ENCODE results near the gene OR6C3. TPM values are rescaled to one million over a fixed set of nuclear protein-coding genes. Genes with fewer than 3 reads are reported as not detected.

Gene OR6C3
- polyA plus RNA-seq, 2 of the 4 experiments (the other 2 are of a cell fraction): not detected

- TF ChIP-seq REST (IDR thresholded peaks at IDR 0.05): no peak
These were observed 49.6 kb upstream of the OR6C3 start (continued) for GRCh38 chr12:55280991-55281390.

- no peaks in the 10 kb centered on the region for H3K9me3 ChIP-seq
- FAIRE-seq: no peak
- ChIA-PET CTCF (interaction anchor here (1.2 kb wide), 1 partner anchor 35 kb away, joined by 3 read pairs; no protein-coding TSS in a partner anchor), POLR2A (no interaction called here)
- no peak for TF ChIP-seq CTCF (IDR thresholded peaks at IDR 0.05)
- TF ChIP-seq HOXA7 (CRISPR knock-in tag; IDR thresholded peaks at IDR 0.05): no peak
- TF ChIP-seq RCOR1 (IDR thresholded peaks at IDR 0.05; ENCODE audit: low read depth, low read length): no peak
- no peak for TF ChIP-seq REST (IDR thresholded peaks at IDR 0.05)
- no peak for TF ChIP-seq BHLHE40 (IDR thresholded peaks at IDR 0.05; ENCODE audit: low read depth, low read length)
- TF ChIP-seq CBX2 (IDR thresholded peaks at IDR 0.05; ENCODE audit: borderline replicate concordance, low read depth): no peak
- no peak for TF ChIP-seq JUNB (IDR thresholded peaks at IDR 0.05)
- no peak overlapping the region for H3K4me2 ChIP-seq
- H3K4me3 ChIP-seq: no peak overlapping the region
- ATAC-seq: no peak
- H3K4me1 ChIP-seq: no peaks in the 10 kb centered on the region
- WGBS (ENCODE audit: missing lambda C conversion rate): 1% methylated on average over 2 of the region's 2 CpGs
- H3K27ac ChIP-seq: no peak overlapping the region
- DNase-seq (ENCODE audit: low read depth in 1 of 2, low spot score in 1 of 2): no peak
These were observed 40.5 kb upstream of the OR6C3 start for GRCh38 chr12:55289999-55290398.

GRCh38 chr12:55296469-55296868 lies 34.1 kb upstream of the OR6C3 start, which contains the start of gene OR6C6:
Gene OR6C6, minus strand, starts transcription at chr12:55296569. Its CDS starts 1,337 bp downstream, at chr12:55295232.
- no peak for DNase-seq (ENCODE audit: low read depth in 1 of 2, low spot score in 1 of 2)
- Histone ChIP-seq H3K27ac (no peak within 1 kb of the TSS), H3K4me3 (no peak within 1 kb of the TSS), H3K4me1 (no peaks in the 10 kb centered on the region), H3K9me3 (no peaks in the 10 kb centered on the region), H3K4me2 (no peak within 1 kb of the TSS)
- CTCF ChIA-PET: no interaction called here
- WGBS (ENCODE audit: missing lambda C conversion rate): 43% methylated on average over 2 of the region's 2 CpGs
- POLR2A ChIA-PET: no interaction called here
- no peak for ATAC-seq
- FAIRE-seq: no peak
- TF ChIP-seq SMC3 (IDR thresholded peaks at IDR 0.05) (no peak), RAD21 (conservative IDR thresholded peaks at IDR 0.05 in 1 of 2, IDR thresholded peaks at IDR 0.05 in 1 of 2) (no peak), HOXB13 (CRISPR knock-in tag; IDR thresholded peaks at IDR 0.05; ENCODE audit: low read depth) (no peak), RFX5 (IDR thresholded peaks at IDR 0.05) (no peak), POLR2AphosphoS2 (conservative IDR thresholded peaks at IDR 0.05; ENCODE audit: low read length) (no peak), MAX (IDR thresholded peaks at IDR 0.05) (no peak), ESRRA (IDR thresholded peaks at IDR 0.05; ENCODE audit: borderline replicate concordance, low read length) (no peak), TFCP2L1 (CRISPR knock-in tag; IDR thresholded peaks at IDR 0.05) (no peak), EHF (CRISPR knock-in tag; IDR thresholded peaks at IDR 0.05) (no peak), HMGXB4 (CRISPR knock-in tag; IDR thresholded peaks at IDR 0.05; ENCODE audit: borderline replicate concordance) (no peak), CBX2 (IDR thresholded peaks at IDR 0.05; ENCODE audit: borderline replicate concordance, low read depth) (no peak), MYC (IDR thresholded peaks at IDR 0.05; ENCODE audit: borderline replicate concordance, low read length) (no peak)
